H9 (cell line): Measurements from ENCODE around the gene FAM78A. TPM values are rescaled to one million over a fixed set of nuclear protein-coding genes. Genes with fewer than 3 reads are reported as not detected.

Experiments used
- DNase-seq: peaks from one replicate; pipeline ENCODE4 v3.0.0-alpha.2; 2017
- H2AFZ ChIP-seq: one replicate; pipeline ENCODE4 v1.6.1; 2013; ENCODE audit warnings: mild to moderate bottlenecking, low read length, control low read depth, moderate library complexity
- H2AK5ac ChIP-seq: 2 replicates; pipeline ENCODE4 v1.6.1; 2013; ENCODE audit warnings: low read length, control low read depth, mixed read lengths; ENCODE audit not compliant: insufficient read length
- H2BK120ac ChIP-seq: one replicate; pipeline ENCODE4 v1.6.1; 2013; ENCODE audit warnings: low read depth, mild to moderate bottlenecking, low read length, control low read depth, inconsistent platforms; ENCODE audit not compliant: poor library complexity, severe bottlenecking
- H2BK12ac ChIP-seq: 2 replicates; pipeline ENCODE4 v1.6.1; 2013; ENCODE audit warnings: low read length, control low read depth, mixed read lengths, low read depth; ENCODE audit not compliant: insufficient read length
- H2BK15ac ChIP-seq: 2 replicates; pipeline ENCODE4 v1.6.1; 2013; ENCODE audit warnings: low read depth, low read length, control low read depth
- H2BK20ac ChIP-seq: one replicate; pipeline ENCODE4 v1.6.1; 2013; ENCODE audit warnings: low read depth, mild to moderate bottlenecking, low read length, control low read depth, inconsistent platforms; ENCODE audit not compliant: poor library complexity, severe bottlenecking
- H2BK5ac ChIP-seq: 2 replicates; pipeline ENCODE4 v1.6.1; 2013; ENCODE audit warnings: low read length, control low read depth, mixed read lengths; ENCODE audit not compliant: insufficient read length
- H3K14ac ChIP-seq: 2 replicates; pipeline ENCODE4 v1.6.1; 2013; ENCODE audit warnings: low read length, control low read depth; ENCODE audit not compliant: insufficient read depth
- H3K18ac ChIP-seq: 2 replicates; pipeline ENCODE4 v1.6.1; 2013; ENCODE audit warnings: low read depth, mild to moderate bottlenecking, mixed read lengths, low read length, control low read depth; ENCODE audit not compliant: insufficient read length
- H3K23ac ChIP-seq: 2 replicates; pipeline ENCODE4 v1.6.1; 2013; ENCODE audit warnings: low read length, control low read depth, mixed read lengths, low read depth; ENCODE audit not compliant: insufficient read length
- H3K23me2 ChIP-seq: 2 replicates; pipeline ENCODE4 v1.6.1; 2013; ENCODE audit warnings: low read depth, mild to moderate bottlenecking, mixed read lengths, low read length, control low read depth; ENCODE audit not compliant: insufficient read length, poor library complexity, severe bottlenecking
- H3K27ac ChIP-seq: 2 replicates; pipeline ENCODE4 v1.5.1; 2013; ENCODE audit warnings: low read length, control low read depth, mixed read lengths, low read depth; ENCODE audit not compliant: insufficient read length
- H3K27me3 ChIP-seq: 2 replicates; pipeline ENCODE4 v1.6.1; 2013; ENCODE audit warnings: low read length, control low read depth, inconsistent platforms; ENCODE audit not compliant: insufficient read depth
- H3K4ac ChIP-seq: 2 replicates; pipeline ENCODE4 v1.6.1; 2013; ENCODE audit warnings: low read depth, mild to moderate bottlenecking, control low read depth, inconsistent platforms, low read length, moderate library complexity
- H3K4me1 ChIP-seq: 2 replicates; pipeline ENCODE4 v1.6.1; 2013; ENCODE audit warnings: low read length, control low read depth, inconsistent platforms; ENCODE audit not compliant: insufficient read depth
- H3K4me2 ChIP-seq: 2 replicates; pipeline ENCODE4 v1.6.1; 2013; ENCODE audit warnings: low read length, control low read depth, mixed read lengths; ENCODE audit not compliant: insufficient read length, insufficient read depth
- H3K56ac ChIP-seq: 2 replicates; pipeline ENCODE4 v1.6.1; 2013; ENCODE audit warnings: low read depth, mild to moderate bottlenecking, mixed read lengths, low read length, control low read depth; ENCODE audit not compliant: insufficient read length
- H3K79me1 ChIP-seq: 2 replicates; pipeline ENCODE4 v1.6.1; 2013; ENCODE audit warnings: low read depth, mild to moderate bottlenecking, moderate library complexity, low read length, control low read depth, inconsistent platforms; ENCODE audit not compliant: insufficient read depth, poor library complexity, severe bottlenecking
- H3K79me2 ChIP-seq: 2 replicates; pipeline ENCODE4 v1.6.1; 2013; ENCODE audit warnings: low read length, control low read depth, inconsistent platforms; ENCODE audit not compliant: insufficient read depth
- H3K9ac ChIP-seq: 2 replicates; pipeline ENCODE4 v1.6.1; 2013; ENCODE audit warnings: low read length, control low read depth, mixed read lengths; ENCODE audit not compliant: insufficient read length; ENCODE audit errors: extremely low read depth
- H3K9me3 ChIP-seq: one replicate; pipeline ENCODE4 v1.6.1; 2013; ENCODE audit warnings: low read depth, low read length, inconsistent platforms; ENCODE audit not compliant: control insufficient read depth
- H3T11ph ChIP-seq: one replicate; pipeline ENCODE4 v1.6.1; 2013; ENCODE audit warnings: mild to moderate bottlenecking, low read length, control low read depth, inconsistent platforms
- H4K20me1 ChIP-seq: one replicate; pipeline ENCODE4 v1.6.1; 2013; ENCODE audit not compliant: control insufficient read depth, insufficient read length, insufficient read depth
- H4K5ac ChIP-seq: 2 replicates; pipeline ENCODE4 v1.6.1; 2013; ENCODE audit warnings: low read depth, mild to moderate bottlenecking, mixed read lengths, low read length, control low read depth; ENCODE audit not compliant: insufficient read length
- H4K8ac ChIP-seq: replicated peaks from 2 replicates; pipeline ENCODE4 v1.6.1; 2013; ENCODE audit warnings: low read length, control low read depth, mixed read lengths, low read depth; ENCODE audit not compliant: insufficient read length
- H4K91ac ChIP-seq: 2 replicates; pipeline ENCODE4 v1.6.1; 2013; ENCODE audit warnings: low read depth, mild to moderate bottlenecking, moderate library complexity, mixed read lengths, low read length, control low read depth; ENCODE audit not compliant: insufficient read length
- H3K27ac Mint-ChIP-seq, 3 experiments: 2 replicates in 2 of 3; 3 replicates in 1 of 3; pipeline ENCODE4 v1.8.0; 2020 to 2021; ENCODE audit warnings: mixed read lengths in 3 of 3, mild to moderate bottlenecking in 1 of 3, moderate library complexity in 1 of 3
- H3K27me3 Mint-ChIP-seq: 2 replicates; pipeline ENCODE4 v1.8.0; 2021; ENCODE audit warnings: low read depth, mild to moderate bottlenecking, moderate library complexity, mixed read lengths
- H3K36me3 Mint-ChIP-seq, 3 experiments: 2 replicates in 2 of 3; 3 replicates in 1 of 3; pipeline ENCODE4 v1.8.0; 2020 to 2021; ENCODE audit warnings: low read depth in 3 of 3, mixed read lengths in 3 of 3; ENCODE audit not compliant: insufficient read depth in 1 of 3
- H3K4me1 Mint-ChIP-seq, 2 experiments: 2 replicates each; pipeline ENCODE4 v1.8.0; 2020; ENCODE audit warnings: mixed read lengths in 2 of 2
- H3K4me3 Mint-ChIP-seq, 2 experiments: 2 replicates in 1 of 2; 3 replicates in 1 of 2; pipeline ENCODE4 v1.8.0; 2020 to 2021; ENCODE audit warnings: mild to moderate bottlenecking in 2 of 2, mixed read lengths in 2 of 2, moderate library complexity in 1 of 2
- H3K9me3 Mint-ChIP-seq, 2 experiments: 2 replicates in 1 of 2; 3 replicates in 1 of 2; pipeline ENCODE4 v1.8.0; 2020; ENCODE audit warnings: mild to moderate bottlenecking in 2 of 2, mixed read lengths in 2 of 2, moderate library complexity in 1 of 2
- WGBS: extraction: QIAGEN DNeasy Blood & Tissue Kit; methylation state at CpG from one replicate; pipeline ENCODE4 v1.1.7; 2013; ENCODE audit warnings: missing lambda C conversion rate, low lambda C conversion rate, mixed read lengths; ENCODE audit not compliant: insufficient read length; ENCODE audit errors: extremely low coverage; 5-methylcytosine and 5-hydroxymethylcytosine counted together
- total RNA-seq: library from RNA; stranded (reverse); gene quantifications from 2 replicates; pipeline ENCODE4 v1.2.1, GENCODE V29; 2021
- TF ChIP-seq, protein P1 (sequence below): fragments of 200-600 bp; sonication (generic); conservative IDR thresholded peaks from 3 replicates; pipeline ENCODE4 v1.8.0; 2021; ENCODE audit warnings: antibody characterized with exemption, mild to moderate bottlenecking

The FAM78A gene
- total RNA-seq, 1 experiment from 2014 or later = 1.9 TPM

DNA sequence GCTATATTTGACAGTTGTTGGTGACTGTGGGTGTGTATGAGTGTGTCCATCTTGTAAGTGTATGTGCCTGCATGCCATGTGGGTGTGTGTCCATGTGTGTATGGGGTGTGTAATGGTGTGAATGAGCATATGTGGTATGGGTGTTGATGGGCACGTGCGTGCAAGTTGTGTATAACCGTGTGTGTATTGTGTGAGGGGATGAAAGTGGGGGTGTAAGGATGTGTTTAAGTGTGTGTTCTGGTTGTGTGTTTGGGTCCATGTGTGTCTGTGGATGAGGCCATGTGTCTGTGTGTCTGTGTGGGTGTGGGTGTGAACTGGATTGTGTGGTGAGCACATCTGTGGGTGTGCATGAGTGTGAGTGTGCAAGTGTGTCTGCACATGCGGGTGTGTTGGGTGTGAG lies 5.9 kb upstream of the FAM78A start:
- Histone ChIP-seq H2BK12ac (no peak overlapping the region), H4K8ac (no peak overlapping the region), H3K4me2 (no peak overlapping the region), H4K5ac (no peak overlapping the region), H3K18ac (no peak overlapping the region), H3K9ac (no peak overlapping the region), H3K4ac (no peak overlapping the region), H3K23ac (no peak overlapping the region), H2AK5ac (no peak overlapping the region), H3K27ac (no peak overlapping the region), H3K27me3 (peaks cover 4% of the 10 kb centered on the region; the same call in 1 of the 2 replicates), H4K20me1 (peaks cover 6% of the 10 kb centered on the region), H3T11ph (no peak overlapping the region), H3K4me1 (no peaks in the 10 kb centered on the region; the same call in 1 of the 2 replicates), H3K56ac (no peak overlapping the region), H3K9me3 (no peaks in the 10 kb centered on the region), H3K14ac (no peak overlapping the region), H2BK20ac (no peak overlapping the region), H2BK15ac (no peak overlapping the region), H2BK120ac (no peak overlapping the region), H3K23me2 (peaks cover 9% of the 10 kb centered on the region), H4K91ac (no peak overlapping the region), H3K79me2 (no peaks in the 10 kb centered on the region), H2AFZ (no peak overlapping the region), H3K79me1 (no peaks in the 10 kb centered on the region), H2BK5ac (no peak overlapping the region)
- Mint-ChIP-seq H3K4me1 (peaks cover 9 to 21% of the 10 kb centered on the region in 2 experiments), H3K27ac (no peak overlapping the region; a peak in 2 of 7 replicates), H3K9me3 (no peaks in the 10 kb centered on the region; a peak in 2 of 5 replicates), H3K36me3 (no peaks in the 10 kb centered on the region; a peak in 1 of 7 replicates), H3K27me3 (peaks cover 56% of the 10 kb centered on the region), H3K4me3 (peak overlapping the region; percentile 38 to 76)
- DNase-seq = no peak
- TF ChIP-seq, protein P1, sequence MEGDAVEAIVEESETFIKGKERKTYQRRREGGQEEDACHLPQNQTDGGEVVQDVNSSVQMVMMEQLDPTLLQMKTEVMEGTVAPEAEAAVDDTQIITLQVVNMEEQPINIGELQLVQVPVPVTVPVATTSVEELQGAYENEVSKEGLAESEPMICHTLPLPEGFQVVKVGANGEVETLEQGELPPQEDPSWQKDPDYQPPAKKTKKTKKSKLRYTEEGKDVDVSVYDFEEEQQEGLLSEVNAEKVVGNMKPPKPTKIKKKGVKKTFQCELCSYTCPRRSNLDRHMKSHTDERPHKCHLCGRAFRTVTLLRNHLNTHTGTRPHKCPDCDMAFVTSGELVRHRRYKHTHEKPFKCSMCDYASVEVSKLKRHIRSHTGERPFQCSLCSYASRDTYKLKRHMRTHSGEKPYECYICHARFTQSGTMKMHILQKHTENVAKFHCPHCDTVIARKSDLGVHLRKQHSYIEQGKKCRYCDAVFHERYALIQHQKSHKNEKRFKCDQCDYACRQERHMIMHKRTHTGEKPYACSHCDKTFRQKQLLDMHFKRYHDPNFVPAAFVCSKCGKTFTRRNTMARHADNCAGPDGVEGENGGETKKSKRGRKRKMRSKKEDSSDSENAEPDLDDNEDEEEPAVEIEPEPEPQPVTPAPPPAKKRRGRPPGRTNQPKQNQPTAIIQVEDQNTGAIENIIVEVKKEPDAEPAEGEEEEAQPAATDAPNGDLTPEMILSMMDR = no peak
- 100% methylated on average over 3 of the region's 4 CpGs for WGBS
